GM12865 (cell line): ENCODE results near the gene TMEM232.

Experiments used
- DNase-seq: peaks from one replicate; pipeline ENCODE4 v3.0.0; 2010; ENCODE audit warnings: low read depth
- H3K4me3 ChIP-seq: 2 replicates; pipeline ENCODE4 v1.5.1; 2011; ENCODE audit warnings: mild to moderate bottlenecking, low read depth, low read length, control low read depth
- TF ChIP-seq, protein P1 (sequence below): IDR thresholded peaks from 2 replicates; pipeline ENCODE4 v1.5.1; 2011; ENCODE audit warnings: low read length, control low read depth, low read depth, inconsistent platforms; ENCODE audit not compliant: insufficient read depth; ENCODE audit errors: missing control alignments

The TMEM232 gene

GRCh38 chr5:110726249-110727024, at the start of gene TMEM232:
TSS of gene TMEM232 (minus strand) at chr5:110726671. CDS start at chr5:110667352, 59,319 bp downstream.
- DNase-seq: no peak
- TF ChIP-seq, protein P1, sequence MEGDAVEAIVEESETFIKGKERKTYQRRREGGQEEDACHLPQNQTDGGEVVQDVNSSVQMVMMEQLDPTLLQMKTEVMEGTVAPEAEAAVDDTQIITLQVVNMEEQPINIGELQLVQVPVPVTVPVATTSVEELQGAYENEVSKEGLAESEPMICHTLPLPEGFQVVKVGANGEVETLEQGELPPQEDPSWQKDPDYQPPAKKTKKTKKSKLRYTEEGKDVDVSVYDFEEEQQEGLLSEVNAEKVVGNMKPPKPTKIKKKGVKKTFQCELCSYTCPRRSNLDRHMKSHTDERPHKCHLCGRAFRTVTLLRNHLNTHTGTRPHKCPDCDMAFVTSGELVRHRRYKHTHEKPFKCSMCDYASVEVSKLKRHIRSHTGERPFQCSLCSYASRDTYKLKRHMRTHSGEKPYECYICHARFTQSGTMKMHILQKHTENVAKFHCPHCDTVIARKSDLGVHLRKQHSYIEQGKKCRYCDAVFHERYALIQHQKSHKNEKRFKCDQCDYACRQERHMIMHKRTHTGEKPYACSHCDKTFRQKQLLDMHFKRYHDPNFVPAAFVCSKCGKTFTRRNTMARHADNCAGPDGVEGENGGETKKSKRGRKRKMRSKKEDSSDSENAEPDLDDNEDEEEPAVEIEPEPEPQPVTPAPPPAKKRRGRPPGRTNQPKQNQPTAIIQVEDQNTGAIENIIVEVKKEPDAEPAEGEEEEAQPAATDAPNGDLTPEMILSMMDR: no peak
- no peak within 1 kb of the TSS for H3K4me3 ChIP-seq

DNA sequence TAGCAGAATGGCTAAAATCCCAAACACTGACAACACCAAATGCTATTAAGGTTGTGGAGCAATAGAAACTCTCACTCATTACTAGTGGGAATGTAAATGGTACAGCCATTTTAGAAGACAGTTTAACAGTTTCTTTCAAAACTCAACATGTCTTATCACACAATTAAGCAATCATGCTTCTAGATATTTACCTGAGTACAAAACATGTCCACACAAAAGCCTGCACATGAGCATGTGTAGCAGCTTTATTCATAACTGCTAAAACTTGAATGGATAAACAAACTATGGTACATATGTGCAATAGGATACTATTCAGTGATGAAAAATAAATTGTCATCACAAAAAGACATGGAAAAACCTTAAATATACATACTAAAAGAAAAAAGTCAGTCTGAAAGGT, 43.8 kb upstream of the TMEM232 start:
- TF ChIP-seq, protein P1: no peak
- no peak overlapping the region for H3K4me3 ChIP-seq
- no peak for DNase-seq

GRCh38 chr5:110769000-110769681, 42.7 kb upstream of the TMEM232 start:
- DNase-seq: no peak
- no peak overlapping the region for H3K4me3 ChIP-seq
- TF ChIP-seq, protein P1: no peak

- DNase-seq: no peak
- TF ChIP-seq, protein P1: no peak
- H3K4me3 ChIP-seq: no peak overlapping the region
Observed at GRCh38 chr5:110768138-110768860, 41.8 kb upstream of the TMEM232 start.

GRCh38 chr5:110760158-110760557, 33.7 kb upstream of the TMEM232 start:
- DNase-seq: no peak
- TF ChIP-seq, protein P1: no peak
- no peak overlapping the region for H3K4me3 ChIP-seq

DNA sequence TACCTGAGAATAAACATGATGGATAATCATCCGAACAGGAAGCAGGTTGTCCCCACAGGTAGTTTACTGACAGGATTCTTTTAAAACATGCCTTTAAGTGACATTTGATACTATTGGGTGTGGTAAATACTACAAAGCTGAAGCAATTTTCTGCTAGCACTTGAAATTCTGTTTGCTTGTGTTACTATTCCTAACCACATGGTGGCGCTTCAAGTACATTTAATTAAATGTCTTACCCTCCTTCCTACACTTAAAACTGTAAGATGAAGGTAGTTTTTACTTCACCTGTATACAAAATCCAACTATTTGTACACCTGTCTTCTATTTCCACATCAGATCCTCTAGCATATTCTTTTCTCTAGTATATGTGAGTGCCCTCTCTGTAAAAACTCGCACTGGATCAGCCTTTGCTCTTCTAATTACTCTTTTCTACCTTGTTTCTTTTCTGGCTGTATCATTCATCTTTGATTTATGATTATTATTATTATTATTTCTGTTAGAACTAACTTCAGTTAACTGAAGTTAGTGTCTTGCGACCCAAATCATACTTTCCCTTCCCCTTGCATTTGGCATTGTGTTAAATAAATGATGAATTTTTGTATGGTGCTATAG, 30.8 kb upstream of the TMEM232 start:
- DNase-seq: peak; percentile 73
- H3K4me3 ChIP-seq: no peak overlapping the region
- TF ChIP-seq, protein P1: peak; percentile 57
